Kidney (tissue), 14 donors: Measurements from ENCODE around the gene GINS2. TPM values are rescaled to one million over a fixed set of nuclear protein-coding genes. Genes with fewer than 3 reads are reported as not detected.
A peak's percentile ranks its signal among the peaks of the same experiment; 100 is the strongest.

ENCODE experiments used
- DNase-seq, 5 donors: peaks; one replicate each; pipeline ENCODE4 v3.0.0-alpha.2; 2013 to 2020
- FAIRE-seq: peaks from 2 replicates; lab custom pipeline; 2012; peaks lifted over from hg19 to GRCh38; lab: Jason Lieb, UNC
- H3K27ac ChIP-seq, 2 donors: one replicate each; pipeline ENCODE4 v1.7.0; 2013; ENCODE audit warnings: low read depth in 2 of 2, low read length in 2 of 2, inconsistent platforms in 1 of 2
- H3K27me3 ChIP-seq: one replicate; pipeline ENCODE4 v1.7.1; 2013; ENCODE audit warnings: low read length, inconsistent platforms; ENCODE audit not compliant: control insufficient read depth, insufficient read depth
- H3K36me3 ChIP-seq, 3 donors: one replicate each; pipeline versions ENCODE4 v1.7.0 to v1.7.1; 2013; ENCODE audit warnings: low read length in 3 of 3, control low read depth in 1 of 3, inconsistent platforms in 1 of 3; ENCODE audit not compliant: insufficient read depth in 3 of 3, control insufficient read depth in 2 of 3
- H3K4me1 ChIP-seq, 3 donors: one replicate each; pipeline versions ENCODE4 v1.7.0 to v1.7.1; 2013; ENCODE audit warnings: low read length in 3 of 3, inconsistent platforms in 1 of 3, low read depth in 1 of 3; ENCODE audit not compliant: control insufficient read depth in 2 of 3, insufficient read depth in 2 of 3
- H3K4me3 ChIP-seq, 3 donors: one replicate each; pipeline versions ENCODE4 v1.7.0 to v1.8.1; 2013; ENCODE audit warnings: low read length in 3 of 3, control low read depth in 1 of 3, inconsistent platforms in 1 of 3
- H3K9ac ChIP-seq, 3 donors: one replicate each; pipeline versions ENCODE4 v1.7.0 to v1.7.1; 2013; ENCODE audit warnings: low read length in 3 of 3, control low read depth in 1 of 3, inconsistent platforms in 1 of 3
- H3K9me3 ChIP-seq, 3 donors: one replicate each; pipeline versions ENCODE4 v1.7.0 to v1.7.1; 2013; ENCODE audit warnings: low read length in 3 of 3, control low read depth in 1 of 3, inconsistent platforms in 1 of 3; ENCODE audit not compliant: control insufficient read depth in 2 of 3, insufficient read depth in 1 of 3
- CTCF ChIP-seq: IDR thresholded peaks from 3 replicates; pipeline ENCODE4 v1.5.1; 2012; ENCODE audit warnings: mild to moderate bottlenecking, moderate library complexity, borderline replicate concordance; ENCODE audit not compliant: insufficient read depth; ENCODE audit errors: extremely low read depth
- intact Hi-C: fragments of 100-400 bp; cut with DNase I; formaldehyde crosslinking; loops from one replicate; pipeline ENCODE4 v1.11.1; 2022
- polyA plus RNA-seq: library from polyadenylated mRNA; stranded (reverse); fragments of 350-450 nt; fragmentation: Illumina TruSeq; extraction: RNeasy Lipid Tissue Mini Kit (QIAGEN cat#74804); gene quantifications from one replicate; pipeline ENCODE4 v1.2.3, GENCODE V29; 2014; ENCODE audit warnings: low read depth, low replicate concordance; ENCODE audit not compliant: insufficient read depth
- total RNA-seq: library from RNA; stranded (reverse); fragmentation: NEBNext Ultra II Directional; extraction: Animal tissue kit (Norgen Biotek cat#: 25700); gene quantifications from one replicate; pipeline ENCODE4 v1.2.1, GENCODE V29; 2021
- donor health status: control.
- donor health status: control.
- donor health status: control.
- donor health status: control.
- donor health status: control.
- donor health status: DM: yes; HTN: yes; CAD: no.
- donor health status: Normal renal cell carcinoma (clear cell type).

Gene GINS2
- total and polyA plus RNA-seq, 2 donors from 2014 or later, result 0.88 to 0.97 TPM

GRCh38 chr16:85690469-85691064, 1.8 kb upstream of the GINS2 start:
- Histone ChIP-seq H3K36me3 (no peaks in the 10 kb centered on the region), H3K4me1 (peaks cover 0 to 2% (median 0%) of the 10 kb centered on the region in 3 donors), H3K27me3 (no peaks in the 10 kb centered on the region), H3K9me3 (no peaks in the 10 kb centered on the region), H3K4me3 (no peak overlapping the region), H3K9ac (no peak overlapping the region), H3K27ac (no peak overlapping the region)
- DNase-seq (peak in 1 of 5 donors; percentile 7), FAIRE-seq (no peak)
- intact Hi-C loops, result no loop called here
- no peak for TF ChIP-seq CTCF

GRCh38 chr16:85689950-85690320, 1.2 kb upstream of the GINS2 start:
- Histone ChIP-seq H3K9me3 (no peaks in the 10 kb centered on the region), H3K27ac (no peak overlapping the region), H3K4me1 (peaks cover 0 to 2% (median 0%) of the 10 kb centered on the region in 3 donors), H3K9ac (no peak overlapping the region), H3K36me3 (no peaks in the 10 kb centered on the region), H3K27me3 (no peaks in the 10 kb centered on the region), H3K4me3 (no peak overlapping the region)
- intact Hi-C loops, result no loop called here
- FAIRE-seq (no peak), DNase-seq (no peak)
- no peak for TF ChIP-seq CTCF

DNA sequence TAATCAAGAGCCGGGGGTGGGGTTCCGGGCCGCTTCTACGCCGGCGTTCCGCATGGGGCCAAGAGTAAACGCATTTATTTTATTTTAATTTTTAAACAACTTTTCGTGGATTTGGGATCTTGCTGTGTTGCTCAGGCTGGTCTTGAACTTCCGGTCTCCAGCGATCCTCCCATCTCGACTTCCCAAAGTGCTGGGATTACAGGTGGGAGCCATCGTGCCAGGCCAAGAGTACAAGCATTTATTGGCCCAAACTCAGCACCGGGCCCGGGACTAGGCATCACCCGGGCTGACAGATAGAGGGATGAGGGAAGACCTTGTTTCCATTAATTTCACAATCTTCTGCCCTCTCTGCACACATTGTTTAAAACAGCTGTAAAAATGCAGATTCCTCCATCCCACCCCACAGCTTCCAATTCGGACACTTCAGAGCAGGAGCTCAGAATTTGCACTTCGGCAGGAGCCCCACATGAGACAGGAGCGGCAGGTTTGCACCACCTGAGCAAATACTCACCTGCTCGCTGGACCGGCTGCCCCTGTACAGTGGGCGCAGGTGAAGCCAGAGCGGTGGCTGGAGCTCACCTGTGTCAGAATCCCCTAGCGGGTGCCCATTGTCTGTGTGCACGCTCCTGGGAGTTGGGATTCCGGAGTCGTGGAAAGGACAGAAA, 663 bp upstream of the GINS2 start:
- Histone ChIP-seq H3K27ac (no peak overlapping the region), H3K4me3 (peak overlapping the region in 2 of 3 donors; percentile 7 to 29), H3K9ac (no peak overlapping the region), H3K9me3 (no peaks in the 10 kb centered on the region), H3K36me3 (no peaks in the 10 kb centered on the region), H3K27me3 (no peaks in the 10 kb centered on the region), H3K4me1 (peaks cover 0 to 2% (median 0%) of the 10 kb centered on the region in 3 donors)
- no peak for FAIRE-seq
- peak in 1 of 5 donors; percentile 50 for DNase-seq
- no peak for TF ChIP-seq CTCF
- intact Hi-C loops, result no loop called here
